Measurements from ENCODE around the gene ALKAL2.

The ALKAL2 gene

DNA sequence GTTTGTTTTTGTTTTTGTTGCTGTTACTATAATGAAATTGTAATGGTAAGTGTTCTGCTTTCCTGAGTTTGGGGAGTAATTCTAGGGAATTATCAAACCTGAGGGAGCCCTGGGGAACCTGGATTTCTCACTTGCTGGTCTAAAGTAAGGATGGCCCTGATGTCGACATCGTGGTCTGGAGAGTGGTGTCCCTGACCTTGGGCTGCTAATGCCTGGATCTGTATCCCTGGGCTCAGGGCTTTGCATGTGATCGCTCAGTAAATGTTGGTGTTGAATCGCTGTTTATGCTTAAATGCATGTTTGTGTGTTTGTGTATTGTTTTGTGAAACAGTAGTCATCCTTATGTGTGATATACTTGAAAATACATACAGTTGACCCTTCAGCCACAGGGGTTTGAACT lies 17.0 kb downstream of the ALKAL2 start:
- DNase-seq (ENCODE audit: low spot score): no peak

DNA sequence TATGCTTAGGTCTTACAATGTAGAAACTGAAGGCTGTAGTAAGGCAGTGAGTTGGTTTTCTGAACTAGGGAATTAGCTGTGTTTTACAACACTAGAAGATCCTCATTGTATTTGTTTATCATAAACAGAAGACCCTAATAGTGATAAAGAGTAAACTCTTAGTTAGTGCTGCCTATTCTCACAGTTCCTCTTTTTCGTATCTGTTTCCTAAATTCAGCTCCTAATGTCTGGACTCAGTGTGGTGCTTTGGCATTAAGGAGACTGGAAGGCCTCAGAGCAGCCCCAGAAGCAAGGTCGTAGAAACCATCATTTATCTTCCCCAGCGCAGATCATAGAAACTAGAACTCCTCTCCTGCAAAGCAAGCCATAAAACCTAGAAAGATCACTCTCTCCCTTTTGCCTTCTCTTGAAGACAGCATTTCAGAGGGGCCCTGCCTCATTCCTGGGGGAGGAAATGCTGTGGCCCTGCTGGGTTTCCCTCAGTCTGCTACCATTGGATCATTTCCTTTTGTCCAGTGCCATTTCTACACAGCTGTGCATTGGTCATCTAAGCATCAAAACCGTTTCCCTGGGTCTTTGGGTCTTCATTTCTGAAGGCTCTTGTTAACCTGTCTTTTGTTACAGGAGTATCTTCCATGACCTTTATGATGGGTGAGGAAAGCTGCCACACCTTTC lies 18.4 kb downstream of the ALKAL2 start:
- DNase-seq (ENCODE audit: low spot score): no peak

DNA sequence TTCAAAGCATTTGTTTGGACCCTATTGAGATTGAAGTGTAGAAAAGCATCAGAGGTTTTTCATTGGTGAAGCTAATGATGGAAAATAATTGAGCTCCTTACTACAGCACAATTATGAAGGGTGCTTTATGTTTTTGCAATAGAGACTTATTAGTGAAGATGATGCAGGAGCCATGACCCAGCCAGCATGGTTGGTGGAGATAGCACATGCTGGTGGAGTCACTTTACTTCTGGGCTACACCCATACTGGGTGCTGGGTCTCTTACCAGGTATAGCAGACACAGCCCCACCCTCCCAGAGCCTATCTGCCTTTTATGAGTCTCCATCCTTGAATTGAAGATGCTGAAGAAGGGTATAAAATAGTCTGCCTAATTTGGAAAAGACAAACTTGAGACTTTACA lies 19.6 kb downstream of the ALKAL2 start:
- no peak for DNase-seq (ENCODE audit: low spot score)

DNA sequence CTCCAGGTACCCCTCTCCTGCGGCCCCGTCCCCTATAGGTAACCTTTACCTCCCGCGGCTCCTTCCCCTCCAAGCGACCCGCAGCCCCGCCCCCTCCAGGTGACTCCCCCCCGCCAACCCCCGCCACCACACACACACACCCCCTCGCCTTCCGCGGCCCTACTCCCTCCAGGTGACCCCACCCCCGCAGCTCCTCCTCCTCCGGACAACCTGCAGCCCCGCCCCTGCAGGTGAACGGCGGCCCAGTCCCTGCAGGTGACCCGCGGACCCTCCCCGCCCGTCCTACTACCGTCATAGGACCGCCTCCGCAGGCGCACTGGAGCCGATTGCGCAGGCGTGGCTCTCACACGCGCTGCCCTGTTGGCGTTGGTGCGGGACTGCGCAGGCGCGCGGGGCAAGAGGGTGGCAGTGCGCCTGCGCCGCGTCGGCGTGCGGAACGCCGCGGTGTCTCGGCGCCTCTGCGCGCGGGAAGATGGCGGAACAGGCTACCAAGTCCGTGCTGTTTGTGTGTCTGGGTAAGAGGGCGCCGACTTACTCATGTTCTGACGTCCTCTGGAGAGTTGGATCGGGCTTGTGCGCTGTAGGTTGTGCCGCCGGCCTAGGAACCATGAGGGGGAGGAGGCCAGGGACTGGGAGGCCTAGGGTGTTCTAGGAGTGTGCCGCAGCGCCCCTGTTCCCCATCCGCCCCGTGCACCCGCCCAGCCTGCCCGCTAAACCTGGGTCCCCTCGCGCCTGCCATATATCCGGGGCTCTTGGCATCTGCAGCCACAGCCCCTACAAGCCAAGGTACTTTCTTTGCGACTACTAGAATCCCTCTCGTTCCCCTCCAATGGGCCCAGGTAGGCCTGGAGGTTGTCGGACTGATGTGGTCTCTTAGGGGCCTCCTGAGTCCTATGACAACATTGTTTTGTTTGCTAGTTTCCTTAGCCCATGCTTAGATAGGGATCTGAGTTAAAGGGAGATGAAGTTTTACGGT lies 23.1 kb downstream of the ALKAL2 start, which contains the start of gene ACP1:
Gene ACP1 (plus strand): TSS at position 455 of the 976 bp plus-strand sequence. CDS start 18 bp downstream, at position 473.
- peak; percentile 96 for DNase-seq (ENCODE audit: low spot score)

DNA sequence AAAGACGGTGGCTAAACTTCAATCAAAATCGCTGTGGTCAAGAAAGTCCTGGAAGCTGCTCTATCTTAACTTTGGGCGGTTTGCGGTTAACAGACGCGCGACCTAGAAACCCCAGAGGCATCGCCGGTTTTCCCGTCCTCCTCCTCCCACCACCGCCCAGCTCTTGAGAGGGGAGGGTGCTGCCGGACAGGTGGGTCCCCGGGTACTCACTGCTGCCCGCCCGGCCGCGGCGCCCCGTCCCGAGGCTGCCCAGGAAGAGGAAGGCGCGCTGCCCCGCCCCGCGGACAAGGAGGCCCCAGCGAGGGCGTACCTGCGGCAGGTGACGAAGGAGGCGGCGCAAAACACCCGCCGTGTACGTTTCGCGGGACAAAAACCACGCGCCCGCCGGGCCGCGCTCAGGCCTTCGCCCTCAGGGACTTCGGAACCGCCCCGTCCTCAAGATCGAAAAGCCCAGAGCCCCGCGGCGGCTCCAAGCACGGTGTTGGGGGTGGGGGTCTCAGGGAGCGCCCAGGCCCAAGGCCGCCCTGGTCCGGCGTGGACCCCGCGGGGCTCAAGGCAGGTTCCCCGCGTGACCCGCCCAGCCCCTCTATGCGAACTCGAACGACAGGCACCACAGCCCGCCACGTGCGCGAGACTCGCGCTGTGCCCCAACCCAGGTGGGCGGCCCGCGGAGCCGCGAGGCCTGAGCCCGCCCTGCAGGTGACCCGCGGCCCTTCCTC lies 24.0 kb downstream of the ALKAL2 start, which contains the start of gene SH3YL1:
Gene SH3YL1 (minus strand): TSS at position 259 of the 719 bp plus-strand sequence. CDS start 48 bp downstream, at position 211.
- DNase-seq (ENCODE audit: low spot score): no peak

DNA sequence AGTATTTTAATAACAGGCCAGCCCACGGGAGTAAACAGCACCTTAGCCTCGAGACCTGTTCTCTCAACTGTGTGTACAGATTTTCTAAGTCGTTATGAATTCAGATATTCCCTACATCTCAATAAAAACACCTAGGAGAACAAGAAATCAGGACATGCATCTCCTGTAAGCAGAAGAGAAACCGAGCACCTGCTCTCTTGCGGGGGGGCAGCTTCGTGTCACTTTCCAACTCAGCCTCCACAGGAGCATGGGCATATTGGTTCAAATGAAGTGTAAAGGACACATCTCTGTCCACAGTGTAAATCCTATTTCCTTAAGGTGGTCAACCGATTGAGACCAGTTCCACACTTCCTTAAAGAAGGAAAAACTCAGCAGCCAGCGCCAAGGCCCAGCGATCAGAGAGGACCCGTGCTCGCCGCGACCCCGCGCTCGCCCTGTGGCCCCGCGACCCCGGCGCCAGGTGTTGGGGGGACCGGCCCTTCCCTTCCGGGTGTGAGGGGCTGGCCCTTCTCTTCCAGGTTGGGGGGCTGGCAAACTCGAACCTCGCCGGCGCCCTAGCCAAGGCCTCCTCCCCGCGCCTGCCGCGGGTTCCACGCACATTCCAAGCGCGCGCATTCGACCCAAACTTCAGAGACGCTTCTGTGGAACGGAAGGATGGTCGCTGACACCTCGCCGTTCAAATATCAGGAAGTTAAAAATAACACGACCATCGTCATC lies 24.7 kb downstream of the ALKAL2 start:
- DNase-seq (ENCODE audit: low spot score): no peak

DNA sequence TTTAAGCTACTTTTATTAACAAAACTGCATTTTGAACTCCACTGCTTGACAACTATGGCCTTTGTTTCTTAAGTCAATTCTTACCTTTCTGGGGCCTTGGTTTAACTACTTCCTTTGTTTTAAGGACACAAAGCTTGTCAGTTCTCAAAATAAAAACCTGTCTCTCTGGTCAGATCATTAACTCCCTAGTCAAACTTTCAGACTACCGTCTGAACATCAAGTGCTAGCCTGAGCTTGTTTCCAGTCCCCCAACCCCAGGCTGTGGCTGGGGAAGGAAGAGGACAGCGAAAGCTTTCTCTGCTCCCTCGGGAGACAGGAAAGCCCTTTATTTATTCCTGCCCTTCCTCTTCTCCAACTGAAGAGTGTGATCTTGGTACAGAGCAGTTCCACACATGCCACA lies 25.8 kb downstream of the ALKAL2 start:
- no peak for DNase-seq (ENCODE audit: low spot score)

DNA sequence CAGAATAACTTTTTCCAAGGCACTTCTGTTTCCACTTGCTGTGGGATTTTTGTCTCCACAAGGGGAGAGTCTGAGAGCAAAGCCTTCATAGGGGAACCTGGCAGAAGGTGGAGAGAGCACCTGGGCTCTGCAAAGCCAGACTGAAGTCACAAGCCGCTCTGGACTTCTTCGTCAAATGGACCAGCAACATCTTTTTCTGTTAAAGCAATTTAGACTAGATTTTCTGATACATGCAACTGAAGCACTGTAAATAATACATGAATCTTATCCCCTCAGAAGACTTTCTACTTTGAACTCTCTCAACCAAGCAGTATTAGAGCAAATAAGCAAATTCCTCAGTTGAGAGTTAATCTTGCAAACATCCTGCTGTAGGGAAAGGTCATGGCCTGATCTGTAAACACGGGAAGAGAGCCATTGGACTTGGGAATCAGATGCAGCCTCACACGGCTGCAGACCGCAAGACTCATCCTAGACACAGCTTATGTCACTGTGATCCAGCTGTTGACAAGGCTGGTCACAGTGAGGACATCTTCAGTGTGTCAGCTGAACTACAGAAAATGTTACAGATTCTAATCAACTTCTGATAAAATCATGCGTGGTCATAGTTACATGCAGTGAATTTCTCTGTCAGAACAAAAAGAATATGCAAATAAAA lies 27.3 kb downstream of the ALKAL2 start:
- no peak for DNase-seq (ENCODE audit: low spot score)

DNA sequence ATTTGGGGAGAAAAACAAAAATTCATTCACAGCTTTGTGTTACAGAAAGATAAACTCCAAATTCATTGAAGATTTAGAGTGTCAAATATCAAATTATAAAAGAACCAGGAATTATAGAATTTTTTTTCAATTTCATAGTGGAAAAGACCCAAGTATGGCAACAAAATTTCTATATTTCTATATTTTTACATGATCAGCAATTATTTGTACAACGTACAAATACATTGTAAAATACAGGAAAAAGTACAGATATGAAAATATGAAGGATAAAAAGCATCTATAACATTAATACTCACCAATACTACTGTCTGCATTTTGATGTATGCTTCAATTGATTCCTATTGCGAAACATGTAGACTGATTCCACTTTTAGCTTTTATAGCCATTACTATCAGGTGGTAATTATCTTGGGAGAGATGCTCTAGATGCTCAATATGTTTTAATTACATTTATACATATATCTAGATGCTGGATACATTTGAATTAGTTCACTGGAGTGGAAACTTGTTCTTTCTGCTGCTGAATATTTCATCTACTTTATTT lies 28.0 kb downstream of the ALKAL2 start:
- no peak for DNase-seq (ENCODE audit: low spot score)

DNA sequence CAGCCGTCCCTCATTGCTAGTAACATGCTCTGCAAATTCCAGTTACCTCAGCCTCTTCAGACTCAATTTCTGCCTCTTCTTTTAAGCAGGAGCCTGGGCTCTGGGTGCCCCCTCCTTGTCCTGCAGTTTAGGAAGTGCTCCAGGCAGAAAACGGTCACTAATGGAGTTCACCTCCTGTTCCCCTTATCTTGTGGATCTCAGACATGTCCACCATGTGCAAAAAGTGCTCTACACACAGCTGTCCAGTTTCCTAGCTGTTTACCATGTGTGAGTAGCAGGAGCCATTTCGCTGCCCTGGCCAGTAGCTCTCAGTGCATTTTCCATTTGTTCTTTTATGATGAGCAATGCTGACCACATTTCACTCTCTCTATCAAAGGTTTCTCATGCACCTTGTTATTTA lies 29.0 kb downstream of the ALKAL2 start:
- no peak for DNase-seq (ENCODE audit: low spot score)

DNA sequence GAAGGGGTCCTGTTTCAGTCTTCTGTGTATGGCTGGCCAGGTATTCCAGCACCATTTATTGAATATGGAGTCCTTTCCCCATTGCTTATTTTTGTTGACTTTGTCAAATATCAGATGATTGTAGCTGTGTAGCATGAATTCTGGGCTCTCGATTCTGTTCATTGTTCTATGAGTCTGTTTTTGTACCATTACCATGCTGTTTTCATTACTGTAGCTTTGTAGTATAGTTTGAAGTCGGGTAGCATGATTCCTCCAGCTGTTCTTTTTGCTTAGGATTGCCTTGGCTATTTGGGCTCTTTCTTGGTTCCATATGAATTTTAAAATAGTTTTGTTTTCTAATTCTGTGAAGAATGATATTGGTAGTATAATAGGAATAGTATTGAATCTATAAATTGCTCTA lies 30.0 kb downstream of the ALKAL2 start:
- DNase-seq (ENCODE audit: low spot score): no peak

DNA sequence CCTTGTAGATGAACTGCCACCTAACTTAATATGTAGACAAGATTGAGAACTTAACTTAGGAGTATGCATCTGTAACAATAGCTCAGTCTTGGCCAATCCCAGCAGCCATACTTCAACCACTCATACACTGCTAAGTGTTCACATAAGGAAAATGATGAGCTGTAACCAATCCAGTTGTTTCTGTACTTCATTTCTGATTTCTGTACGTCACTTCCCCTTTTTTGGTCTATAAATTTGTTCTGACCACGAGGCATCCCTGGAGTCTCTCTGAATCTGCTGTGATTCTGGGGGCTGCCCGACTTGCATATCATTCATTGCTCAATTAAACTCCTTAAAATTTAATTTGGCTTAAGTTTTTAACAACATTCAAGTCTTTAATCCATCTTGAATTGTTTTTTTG lies 30.5 kb downstream of the ALKAL2 start:
- DNase-seq (ENCODE audit: low spot score): no peak

DNA sequence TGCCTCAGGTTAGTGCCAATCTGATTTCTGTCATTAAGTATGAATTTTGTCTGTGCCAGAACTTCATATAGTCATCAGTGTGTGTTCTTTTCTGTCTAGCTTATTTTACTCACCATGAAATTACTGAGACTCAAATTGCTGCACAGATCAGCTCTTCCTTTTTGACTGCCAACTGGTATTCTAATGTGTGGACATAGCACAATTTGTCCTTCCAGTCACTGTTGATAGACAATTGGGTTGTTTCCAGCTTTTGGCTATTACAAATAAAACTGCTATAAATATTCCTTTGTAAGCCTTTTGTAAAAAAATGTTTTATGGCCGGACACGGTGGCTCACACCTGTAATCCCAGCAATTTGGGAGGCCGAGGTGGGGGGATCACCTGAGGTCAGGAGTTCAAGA lies 31.8 kb downstream of the ALKAL2 start:
- DNase-seq (ENCODE audit: low spot score): no peak

DNA sequence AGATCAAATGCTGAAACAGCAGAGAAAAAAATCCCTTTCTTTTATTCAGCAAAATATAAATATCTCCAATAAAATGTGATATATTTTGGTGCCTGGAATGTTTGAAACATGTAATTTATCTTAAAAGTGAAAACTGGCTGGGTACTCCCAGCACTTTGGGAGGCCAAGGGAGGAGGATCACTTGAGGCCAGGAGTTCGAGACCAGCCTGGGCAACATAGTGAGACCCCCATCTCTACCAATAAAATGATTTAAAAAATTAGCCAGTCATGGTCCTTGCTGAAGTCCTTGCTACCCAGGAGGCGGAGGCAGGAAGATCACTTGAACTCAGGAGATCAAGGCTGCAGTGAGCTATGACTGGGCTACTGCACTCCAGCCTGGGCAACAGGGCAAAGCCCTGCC lies 32.7 kb downstream of the ALKAL2 start:
- no peak for DNase-seq (ENCODE audit: low spot score)

DNA sequence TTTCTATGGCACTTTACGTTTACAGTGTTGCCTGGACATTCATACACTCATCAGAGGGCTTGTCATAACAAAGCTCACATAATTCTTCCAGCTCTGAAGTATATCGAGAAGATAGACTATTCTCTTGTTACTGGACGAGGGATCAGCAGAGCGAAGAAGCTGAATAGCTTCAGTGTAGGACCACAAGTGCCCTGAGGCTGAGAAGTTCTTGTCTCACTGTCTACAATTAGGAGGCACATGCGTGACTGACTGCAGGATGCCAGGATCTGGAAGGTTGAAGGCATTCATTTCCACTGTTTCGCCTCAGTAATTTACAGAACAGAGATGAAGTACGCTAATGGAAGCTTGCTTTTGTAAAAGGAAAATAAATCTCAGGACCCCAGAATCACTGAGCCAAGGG lies 33.6 kb downstream of the ALKAL2 start:
- no peak for DNase-seq (ENCODE audit: low spot score)

DNA sequence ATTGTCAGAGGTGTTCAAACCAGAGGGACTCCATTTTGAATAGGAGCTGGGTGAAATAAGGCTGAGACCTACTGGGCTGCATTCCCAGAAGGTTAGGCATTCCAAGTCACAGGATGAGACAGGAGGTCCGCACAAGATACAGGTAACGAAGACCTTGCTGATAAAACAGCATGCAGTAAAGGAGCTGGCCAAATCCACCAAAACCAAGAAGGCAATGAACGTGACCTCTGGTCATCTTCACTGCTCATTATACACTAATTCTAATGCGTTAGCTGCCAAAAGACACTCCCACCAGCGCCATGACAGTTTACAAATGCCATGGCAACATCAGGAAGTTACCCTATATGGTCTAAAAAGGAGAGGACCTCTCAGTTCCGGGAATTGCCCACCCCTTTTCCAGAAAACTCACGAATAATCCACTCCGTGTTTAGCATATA lies 34.7 kb downstream of the ALKAL2 start:
- no peak for DNase-seq (ENCODE audit: low spot score)

DNA sequence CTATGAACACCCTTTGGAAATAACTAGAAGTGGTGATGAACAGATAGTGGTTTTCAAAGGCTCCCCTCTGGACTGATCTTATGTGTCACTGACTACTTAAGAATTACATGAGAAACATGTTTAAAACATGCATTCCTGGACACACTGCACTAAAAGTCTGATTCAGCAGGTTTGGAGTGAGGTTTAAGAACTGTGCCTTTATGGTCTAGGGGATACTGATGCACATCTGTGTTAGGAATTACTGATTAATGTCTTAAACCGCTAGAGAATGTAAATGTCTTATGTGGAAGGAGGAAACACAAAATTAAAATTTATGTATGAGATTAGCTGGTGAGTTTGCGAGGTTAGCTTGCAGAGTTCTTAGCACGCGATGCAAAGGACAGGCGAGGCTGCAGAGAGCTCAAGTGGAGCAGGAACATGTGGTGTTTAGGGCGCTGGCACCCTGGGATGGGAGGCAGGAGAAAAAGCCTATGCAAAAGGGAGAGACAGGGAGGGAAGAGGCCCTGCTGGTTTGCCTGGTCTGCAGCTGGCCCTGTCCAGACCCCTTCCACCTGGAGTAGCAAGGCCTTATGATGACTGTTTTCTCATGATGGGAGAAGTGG lies 35.8 kb downstream of the ALKAL2 start:
- no peak for DNase-seq (ENCODE audit: low spot score)

DNA sequence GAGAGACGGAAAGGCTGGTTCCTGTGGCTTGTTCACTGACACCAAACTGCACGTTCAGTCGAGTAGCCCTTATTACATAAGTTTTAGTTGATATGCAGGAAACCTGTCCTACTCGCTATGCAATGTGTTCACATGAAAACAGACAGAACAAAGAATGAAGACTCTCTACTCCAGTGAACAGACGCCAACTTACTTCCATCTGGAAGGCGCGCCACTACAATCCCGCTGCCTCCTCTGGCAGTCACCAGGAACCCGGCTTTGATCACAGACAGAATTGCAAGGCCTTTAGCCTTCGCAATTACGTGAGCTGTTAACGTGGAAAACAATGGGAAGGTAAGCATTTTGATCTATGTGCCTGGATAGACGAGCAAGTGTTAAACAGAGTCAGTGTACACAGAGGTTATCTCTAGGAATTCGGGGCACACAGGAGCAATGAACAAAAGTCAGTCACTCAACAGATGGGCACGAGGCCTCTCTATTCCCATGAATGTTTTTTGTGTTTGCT lies 38.3 kb downstream of the ALKAL2 start:
- no peak for DNase-seq (ENCODE audit: low spot score)

DNA sequence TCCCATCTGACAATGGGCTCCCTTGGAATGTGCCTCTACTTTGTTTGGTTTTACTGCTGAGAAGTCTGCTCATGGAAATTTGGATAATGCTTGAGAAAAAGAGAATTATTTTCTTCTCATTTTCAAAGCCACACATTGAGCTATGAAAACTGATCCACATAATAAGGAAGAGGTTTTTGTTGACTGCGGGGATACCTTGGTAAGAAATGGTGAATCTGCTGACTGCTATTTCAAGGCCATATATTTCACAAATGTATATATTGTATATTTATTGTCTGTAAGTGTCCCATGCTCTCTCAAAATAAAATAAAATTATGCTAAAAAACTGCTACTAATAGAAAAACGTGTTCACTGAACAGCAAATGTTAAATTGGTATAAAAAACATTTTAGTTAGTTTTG lies 39.2 kb downstream of the ALKAL2 start:
- DNase-seq (ENCODE audit: low spot score): no peak

DNA sequence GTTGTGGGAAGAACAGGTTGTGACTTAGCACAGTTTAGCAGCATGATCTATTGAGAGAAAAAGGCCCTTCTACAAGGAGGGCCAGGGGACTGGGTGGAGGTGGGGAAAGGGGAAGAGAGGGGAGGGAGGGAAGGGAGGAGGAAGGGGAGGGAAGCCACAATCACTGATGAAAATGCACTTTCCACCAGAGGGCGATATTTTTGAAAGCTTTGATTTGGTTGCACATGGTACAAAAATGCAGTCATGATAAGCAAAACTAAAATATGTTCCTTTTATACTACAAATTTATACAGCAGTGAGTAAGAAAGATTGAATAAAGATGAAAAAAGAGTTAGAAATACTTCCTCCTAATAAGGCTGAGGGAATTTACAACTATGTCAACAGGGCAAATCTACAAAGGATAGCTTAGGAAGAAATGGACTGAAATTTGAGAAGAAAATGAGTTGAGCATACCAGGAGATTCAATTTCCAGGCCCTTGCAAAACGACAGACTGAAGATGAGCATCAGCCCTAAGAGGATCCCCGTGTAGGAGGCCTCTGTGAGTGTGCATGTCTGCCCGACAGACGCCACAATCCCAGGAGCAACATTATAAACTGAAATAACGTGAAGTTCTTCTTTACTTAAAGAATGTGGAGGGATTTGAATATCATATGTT lies 41.3 kb downstream of the ALKAL2 start:
- DNase-seq (ENCODE audit: low spot score): peak; percentile 26
